ENCODE data around the gene CD109.

GRCh38 chr6:73743081-73743480 is 47.1 kb downstream of the CD109 start:
- no peak for TF ChIP-seq CTCF (conservative IDR thresholded peaks at IDR 0.05; ENCODE audit: low read depth, low read length)
- no peak for TF ChIP-seq EZH2 (IDR thresholded peaks at IDR 0.05; ENCODE audit: borderline replicate concordance, low read depth, low read length, poor library complexity, severe bottlenecking)

All from A673 (cell line).